Right lobe of liver (tissue), 4 donors: ENCODE measurements around the gene RPS28.
"Not testable (repeated sequence)": the region's sequence is repeated elsewhere in the genome, so short reads cannot be mapped to it uniquely, and the experiment has no call there.

ENCODE experiments used
- CTCF ChIP-seq, 4 donors: fragments of 200-600 bp in 3 of 4; fragments of 450-650 bp in 1 of 4; IDR thresholded peaks; one replicate each; pipeline versions ENCODE4 v1.5.1 to v1.8.0; 2016 to 2022; ENCODE audit warnings: antibody characterized with exemption in 4 of 4, mild to moderate bottlenecking in 2 of 4
- POLR2A ChIP-seq: fragments of 450-650 bp; IDR thresholded peaks from one replicate; pipeline ENCODE4 v1.6.1; 2017; ENCODE audit warnings: antibody characterized with exemption, mild to moderate bottlenecking
- donor health status: DM: no; HTN: no; CAD: no.
- donor health status: DM: no; HTN: no; CAD: no.
- donor health status: DM: no; HTN: yes; CAD: no.

GRCh38 chr19:8341504-8341903 is 20.2 kb downstream of the RPS28 start:
- TF ChIP-seq CTCF (IDR thresholded peaks at IDR 0.05); POLR2A: not testable (repeated sequence)
